ENCODE measurements around the gene RUNX2. TPM values are rescaled to one million over a fixed set of nuclear protein-coding genes. Genes with fewer than 3 reads are reported as not detected.

The RUNX2 gene
- total RNA-seq, 1 donor from 2014 or later: 26.1 TPM

DNA sequence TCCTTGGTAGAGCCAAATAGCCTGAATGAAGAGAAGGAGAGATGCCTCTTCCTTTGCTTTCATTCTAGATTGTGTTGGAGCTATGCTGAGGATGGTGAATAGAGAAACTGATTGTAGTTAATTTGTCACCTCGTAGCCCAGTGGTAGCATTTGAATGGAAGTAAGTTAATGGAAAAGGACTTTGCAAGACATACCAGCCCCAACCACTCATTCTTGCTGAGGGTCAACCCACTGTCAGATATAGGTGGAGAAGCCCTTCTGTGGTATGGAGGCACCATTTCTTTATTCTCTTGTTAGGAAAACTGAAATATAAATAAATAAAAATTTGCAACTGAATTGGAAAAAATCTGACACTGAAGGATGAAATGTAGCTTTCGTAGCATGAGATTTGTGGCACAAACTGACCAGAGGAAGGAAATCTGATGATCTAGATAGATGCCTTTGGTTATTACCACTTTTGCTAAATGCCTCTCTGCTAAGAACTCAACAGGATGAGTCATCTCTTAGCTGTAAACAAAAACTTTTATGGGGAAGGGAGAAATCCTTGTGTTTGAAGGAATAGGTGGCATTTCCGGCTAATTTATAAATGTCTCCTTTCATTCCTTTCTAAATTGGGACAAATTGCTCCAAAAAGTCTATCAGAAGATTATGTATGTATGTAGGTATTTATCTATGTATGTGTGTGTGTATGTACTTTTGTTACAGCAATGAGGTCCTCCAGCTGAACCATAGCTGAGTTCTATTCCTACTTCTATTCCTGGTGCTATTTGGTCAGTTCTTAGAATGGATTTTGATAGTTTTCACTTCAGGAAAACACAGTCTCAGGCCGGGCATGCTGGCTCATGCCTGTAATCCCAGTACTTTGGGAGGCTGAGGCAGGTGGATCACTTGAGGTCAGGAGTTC, 126.1 kb downstream of the RUNX2 start:
- Mint-ChIP-seq H3K27ac (ENCODE audit: unreplicated experiment) (no peak overlapping the region), H3K36me3 (ENCODE audit: low read depth, unreplicated experiment) (peaks cover 12% of the 10 kb centered on the region), H3K9me3 (ENCODE audit: unreplicated experiment) (no peaks in the 10 kb centered on the region), H3K4me1 (ENCODE audit: low read depth, unreplicated experiment) (peaks cover 38% of the 10 kb centered on the region), H3K4me3 (ENCODE audit: unreplicated experiment) (no peak overlapping the region), H3K27me3 (ENCODE audit: low read depth, unreplicated experiment) (no peaks in the 10 kb centered on the region)
- Histone ChIP-seq H3K27me3 (ENCODE audit: insufficient read depth, low read length) (no peaks in the 10 kb centered on the region), H2AFZ (ENCODE audit: low read depth, low read length) (no peak overlapping the region), H3K4me3 (ENCODE audit: insufficient read depth, low read depth, low read length) (no peak overlapping the region), H3K9me3 (ENCODE audit: insufficient read depth, low read depth, low read length) (no peaks in the 10 kb centered on the region), H3K27ac (ENCODE audit: low read depth, low read length) (no peak overlapping the region), H3K79me2 (ENCODE audit: insufficient read depth, low read length) (peaks cover 41% of the 10 kb centered on the region), H3K4me2 (ENCODE audit: low read length) (no peak overlapping the region), H3K36me3 (ENCODE audit: insufficient read depth, low read length) (peaks cover 23% of the 10 kb centered on the region), H3K9ac (ENCODE audit: low read length) (no peak overlapping the region), H3K4me1 (ENCODE audit: insufficient read depth, low read length) (peaks cover 6% of the 10 kb centered on the region), H4K20me1 (ENCODE audit: insufficient read depth, low read length) (no peaks in the 10 kb centered on the region)
- DNase-seq (ENCODE audit: low read depth) (peak; percentile 90), FAIRE-seq (peak; percentile 76)
- TF ChIP-seq, protein P1, sequence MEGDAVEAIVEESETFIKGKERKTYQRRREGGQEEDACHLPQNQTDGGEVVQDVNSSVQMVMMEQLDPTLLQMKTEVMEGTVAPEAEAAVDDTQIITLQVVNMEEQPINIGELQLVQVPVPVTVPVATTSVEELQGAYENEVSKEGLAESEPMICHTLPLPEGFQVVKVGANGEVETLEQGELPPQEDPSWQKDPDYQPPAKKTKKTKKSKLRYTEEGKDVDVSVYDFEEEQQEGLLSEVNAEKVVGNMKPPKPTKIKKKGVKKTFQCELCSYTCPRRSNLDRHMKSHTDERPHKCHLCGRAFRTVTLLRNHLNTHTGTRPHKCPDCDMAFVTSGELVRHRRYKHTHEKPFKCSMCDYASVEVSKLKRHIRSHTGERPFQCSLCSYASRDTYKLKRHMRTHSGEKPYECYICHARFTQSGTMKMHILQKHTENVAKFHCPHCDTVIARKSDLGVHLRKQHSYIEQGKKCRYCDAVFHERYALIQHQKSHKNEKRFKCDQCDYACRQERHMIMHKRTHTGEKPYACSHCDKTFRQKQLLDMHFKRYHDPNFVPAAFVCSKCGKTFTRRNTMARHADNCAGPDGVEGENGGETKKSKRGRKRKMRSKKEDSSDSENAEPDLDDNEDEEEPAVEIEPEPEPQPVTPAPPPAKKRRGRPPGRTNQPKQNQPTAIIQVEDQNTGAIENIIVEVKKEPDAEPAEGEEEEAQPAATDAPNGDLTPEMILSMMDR (IDR thresholded peaks at IDR 0.05; ENCODE audit: insufficient read depth, low read depth, low read length): no peak
- TF ChIP-seq EZH2 (IDR thresholded peaks at IDR 0.05; ENCODE audit: insufficient read depth, low read length): no peak

DNA sequence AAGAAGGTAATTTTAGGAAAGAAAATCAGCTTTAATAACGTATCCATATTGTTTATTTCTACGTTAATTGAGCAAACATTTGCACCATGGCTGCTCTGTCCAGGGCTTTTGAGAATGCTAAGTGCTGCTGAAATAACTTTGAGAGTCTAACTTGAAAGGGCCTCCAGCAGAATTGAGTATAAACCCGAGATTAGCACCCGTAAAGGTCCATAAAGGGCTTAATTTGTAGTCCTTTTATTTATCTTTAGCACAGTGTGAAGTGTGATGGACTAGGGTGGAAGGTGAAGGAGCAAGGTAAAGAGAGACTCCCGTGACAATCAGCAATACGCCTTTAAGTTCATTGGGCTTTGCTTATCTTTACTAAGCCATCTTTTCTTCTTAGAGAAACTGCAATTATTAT, 127.3 kb downstream of the RUNX2 start:
- Histone ChIP-seq H3K9ac (ENCODE audit: low read length) (no peak overlapping the region), H3K4me1 (ENCODE audit: insufficient read depth, low read length) (peaks cover 6% of the 10 kb centered on the region), H3K27ac (ENCODE audit: low read depth, low read length) (no peak overlapping the region), H3K27me3 (ENCODE audit: insufficient read depth, low read length) (no peaks in the 10 kb centered on the region), H3K4me2 (ENCODE audit: low read length) (no peak overlapping the region), H2AFZ (ENCODE audit: low read depth, low read length) (no peak overlapping the region), H3K36me3 (ENCODE audit: insufficient read depth, low read length) (peaks cover 23% of the 10 kb centered on the region), H3K4me3 (ENCODE audit: insufficient read depth, low read depth, low read length) (no peak overlapping the region), H4K20me1 (ENCODE audit: insufficient read depth, low read length) (no peaks in the 10 kb centered on the region), H3K79me2 (ENCODE audit: insufficient read depth, low read length) (peaks cover 42% of the 10 kb centered on the region), H3K9me3 (ENCODE audit: insufficient read depth, low read depth, low read length) (no peaks in the 10 kb centered on the region)
- DNase-seq (ENCODE audit: low read depth) (no peak), FAIRE-seq (peak; percentile 67)
- H3K9me3 Mint-ChIP-seq (ENCODE audit: unreplicated experiment): no peaks in the 10 kb centered on the region
- peaks cover 5% of the 10 kb centered on the region for H3K36me3 Mint-ChIP-seq (ENCODE audit: low read depth, unreplicated experiment)
- TF ChIP-seq, protein P1 (IDR thresholded peaks at IDR 0.05; ENCODE audit: insufficient read depth, low read depth, low read length): no peak
- no peak for TF ChIP-seq EZH2 (IDR thresholded peaks at IDR 0.05; ENCODE audit: insufficient read depth, low read length)
- no peak overlapping the region for H3K27ac Mint-ChIP-seq (ENCODE audit: unreplicated experiment)
- no peak overlapping the region for H3K4me3 Mint-ChIP-seq (ENCODE audit: unreplicated experiment)
- H3K4me1 Mint-ChIP-seq (ENCODE audit: low read depth, unreplicated experiment): peaks cover 29% of the 10 kb centered on the region
- H3K27me3 Mint-ChIP-seq (ENCODE audit: low read depth, unreplicated experiment): no peaks in the 10 kb centered on the region

DNA sequence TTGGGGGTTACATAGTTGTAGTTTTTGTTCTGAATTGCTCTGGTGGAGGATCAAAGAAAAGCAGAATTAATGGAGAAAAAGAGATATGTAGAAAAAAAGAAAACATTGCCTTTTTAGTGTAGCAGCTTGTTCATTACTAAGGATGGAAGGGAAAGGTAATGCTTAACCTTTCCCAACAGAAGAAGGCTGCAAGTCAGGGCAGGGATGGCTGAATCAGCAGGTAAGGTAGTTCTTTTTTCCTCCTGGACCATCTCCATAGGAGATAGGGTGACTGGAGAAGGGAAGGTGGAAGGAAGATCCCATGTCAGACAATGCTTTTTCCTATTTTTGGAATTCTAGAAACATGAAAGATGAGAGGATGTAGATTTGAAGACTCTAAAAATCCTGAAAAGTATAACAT, 129.0 kb downstream of the RUNX2 start:
- Histone ChIP-seq H3K27ac (ENCODE audit: low read depth, low read length) (no peak overlapping the region), H3K27me3 (ENCODE audit: insufficient read depth, low read length) (no peaks in the 10 kb centered on the region), H3K4me3 (ENCODE audit: insufficient read depth, low read depth, low read length) (no peak overlapping the region), H3K36me3 (ENCODE audit: insufficient read depth, low read length) (peaks cover 18% of the 10 kb centered on the region), H2AFZ (ENCODE audit: low read depth, low read length) (no peak overlapping the region), H3K79me2 (ENCODE audit: insufficient read depth, low read length) (peaks cover 48% of the 10 kb centered on the region), H3K9ac (ENCODE audit: low read length) (no peak overlapping the region), H3K4me2 (ENCODE audit: low read length) (no peak overlapping the region), H3K4me1 (ENCODE audit: insufficient read depth, low read length) (peaks cover 12% of the 10 kb centered on the region), H4K20me1 (ENCODE audit: insufficient read depth, low read length) (peaks cover 6% of the 10 kb centered on the region), H3K9me3 (ENCODE audit: insufficient read depth, low read depth, low read length) (no peaks in the 10 kb centered on the region)
- FAIRE-seq: no peak
- no peak for DNase-seq (ENCODE audit: low read depth)
- H3K9me3 Mint-ChIP-seq (ENCODE audit: unreplicated experiment): no peaks in the 10 kb centered on the region
- no peaks in the 10 kb centered on the region for H3K27me3 Mint-ChIP-seq (ENCODE audit: low read depth, unreplicated experiment)
- TF ChIP-seq EZH2 (IDR thresholded peaks at IDR 0.05; ENCODE audit: insufficient read depth, low read length): no peak
- TF ChIP-seq, protein P1 (IDR thresholded peaks at IDR 0.05; ENCODE audit: insufficient read depth, low read depth, low read length): no peak
- peaks cover 28% of the 10 kb centered on the region for H3K4me1 Mint-ChIP-seq (ENCODE audit: low read depth, unreplicated experiment)
- peaks cover 7% of the 10 kb centered on the region for H3K36me3 Mint-ChIP-seq (ENCODE audit: low read depth, unreplicated experiment)
- H3K4me3 Mint-ChIP-seq (ENCODE audit: unreplicated experiment): no peak overlapping the region
- no peak overlapping the region for H3K27ac Mint-ChIP-seq (ENCODE audit: unreplicated experiment)
